Measurements from ENCODE around the gene SFPQ.
"Not testable (repeated sequence)": the region's sequence is repeated elsewhere in the genome, so short reads cannot be mapped to it uniquely, and the experiment has no call there.

Gene SFPQ

GRCh38 chr1:35143737-35144508, 49.0 kb downstream of the SFPQ start:
- no peak for DNase-seq (ENCODE audit: low read depth)

- DNase-seq (ENCODE audit: low read depth): not testable (repeated sequence)
These were observed 50.2 kb downstream of the SFPQ start for GRCh38 chr1:35142728-35143127.

GRCh38 chr1:35142294-35142693, 50.7 kb downstream of the SFPQ start:
- DNase-seq (ENCODE audit: low read depth): not testable (repeated sequence)

GRCh38 chr1:35137590-35137989, 55.4 kb downstream of the SFPQ start:
- DNase-seq (ENCODE audit: low read depth): not testable (repeated sequence)

- no peak for DNase-seq (ENCODE audit: low read depth)
These were observed 56.2 kb downstream of the SFPQ start for GRCh38 chr1:35136780-35137179.

All from amniotic epithelial cell (primary cell).